B cell (primary cell): ENCODE measurements around the gene TPK1. TPM values are rescaled to one million over a fixed set of nuclear protein-coding genes. Genes with fewer than 3 reads are reported as not detected.

Experiments
- ATAC-seq: fragments of 200-7000 bp; cut with Tn5 transposase; one replicate; pipeline ENCODE4 v1.10.0; 2021; ENCODE audit warnings: low read depth, mild to moderate bottlenecking, moderate number of reproducible peaks, moderate library complexity
- CTCF ChIA-PET: fragments of 350-600 bp; sonication (Branson Sonifier 250); formaldehyde crosslinking; loops from one replicate; lab custom pipeline; 2021; ENCODE audit warnings: antibody characterized with exemption, inconsistent platforms; lab: Charles Lee
- POLR2A ChIA-PET: fragments of 350-600 bp; sonication (Branson Sonifier 250); formaldehyde crosslinking; loops from one replicate; lab custom pipeline; 2021; ENCODE audit warnings: antibody characterized with exemption; lab: Charles Lee
- DNase-seq: peaks from one replicate; pipeline ENCODE4 v3.0.0; 2013
- H2AFZ ChIP-seq: 2 replicates; pipeline ENCODE4 v1.6.1; 2012; ENCODE audit warnings: mild to moderate bottlenecking, low read depth, low read length; ENCODE audit not compliant: insufficient read depth, poor library complexity, severe bottlenecking
- H3K27ac ChIP-seq, 2 donors: 1 replicate in 1 of 2; 2 replicates in 1 of 2; pipeline ENCODE4 v1.5.1; 2012 to 2013; ENCODE audit warnings: low read length in 2 of 2, mild to moderate bottlenecking in 2 of 2, moderate library complexity in 1 of 2
- H3K27me3 ChIP-seq, 4 experiments: fragments of 200-600 bp in 1 of 4; sonication (generic) in 1 of 4; replicated peaks in 1 of 4; 1 replicate in 2 of 4; 2 replicates in 2 of 4; pipeline versions ENCODE4 v1.6.1 to v1.7.0; 2013 to 2016; ENCODE audit warnings: low read length in 3 of 4, mild to moderate bottlenecking in 2 of 4, mixed read lengths in 1 of 4, moderate library complexity in 1 of 4; ENCODE audit not compliant: insufficient read depth in 4 of 4, control insufficient read depth in 3 of 4; ENCODE audit errors: control extremely low read depth in 1 of 4
- H3K36me3 ChIP-seq, 2 experiments: replicated peaks in 1 of 2; 1 replicate in 1 of 2; 2 replicates in 1 of 2; pipeline versions ENCODE4 v1.6.1 to v1.7.1; 2013; ENCODE audit warnings: low read length in 1 of 2; ENCODE audit not compliant: insufficient read depth in 2 of 2, control insufficient read depth in 1 of 2; ENCODE audit errors: control extremely low read depth in 1 of 2, extremely low read depth in 1 of 2
- H3K4me1 ChIP-seq, 2 donors: fragments of 200-600 bp in 1 of 2; sonication (generic) in 1 of 2; 1 replicate in 1 of 2; 2 replicates in 1 of 2; pipeline versions ENCODE4 v1.5.1 to v1.6.1; 2013 to 2017; ENCODE audit warnings: low read length in 2 of 2; ENCODE audit not compliant: control insufficient read depth in 2 of 2, insufficient read depth in 2 of 2
- H3K4me2 ChIP-seq: replicated peaks from 2 replicates; pipeline ENCODE3; 2012; ENCODE audit warnings: mild to moderate bottlenecking, low read depth, low read length; ENCODE audit not compliant: poor library complexity, severe bottlenecking
- H3K4me3 ChIP-seq, 5 experiments: fragments of 200-600 bp in 1 of 5; sonication (generic) in 1 of 5; 1 replicate in 3 of 5; 2 replicates in 2 of 5; pipeline versions ENCODE4 v1.5.1 to v1.7.0; 2011 to 2016; ENCODE audit warnings: low read length in 4 of 5, mild to moderate bottlenecking in 4 of 5, low read depth in 2 of 5, control low read depth in 1 of 5, moderate library complexity in 1 of 5; ENCODE audit not compliant: insufficient read depth in 1 of 5; ENCODE audit errors: control extremely low read depth in 1 of 5, extremely low read depth in 1 of 5
- H3K79me2 ChIP-seq: fragments of 200-600 bp; sonication (generic); one replicate; pipeline ENCODE4 v1.6.0; 2016; ENCODE audit warnings: low read length; ENCODE audit not compliant: control insufficient read depth, insufficient read depth
- H3K9ac ChIP-seq: fragments of 200-600 bp; sonication (generic); 2 replicates; pipeline ENCODE4 v1.6.1; 2017; ENCODE audit warnings: mild to moderate bottlenecking, low read length, moderate library complexity
- H3K9me3 ChIP-seq, 3 donors: one replicate each; pipeline versions ENCODE4 v1.6.1 to v1.7.1; 2013; ENCODE audit warnings: low read length in 2 of 3; ENCODE audit not compliant: control insufficient read depth in 2 of 3, insufficient read depth in 1 of 3; ENCODE audit errors: control extremely low read depth in 1 of 3
- H4K20me1 ChIP-seq: 2 replicates; pipeline ENCODE4 v1.6.0; 2012; ENCODE audit warnings: mild to moderate bottlenecking, low read length; ENCODE audit not compliant: insufficient read depth, control insufficient read depth, poor library complexity, severe bottlenecking
- H3K27ac Mint-ChIP-seq: one replicate; pipeline ENCODE4 v1.8.0; 2021; ENCODE audit warnings: mixed read lengths
- H3K27me3 Mint-ChIP-seq: one replicate; pipeline ENCODE4 v1.8.0; 2021; ENCODE audit warnings: mixed read lengths
- H3K4me1 Mint-ChIP-seq: one replicate; pipeline ENCODE4 v1.8.0; 2021; ENCODE audit warnings: mixed read lengths
- H3K4me3 Mint-ChIP-seq: one replicate; pipeline ENCODE4 v1.8.0; 2021; ENCODE audit warnings: mixed read lengths
- H3K9me3 Mint-ChIP-seq: one replicate; pipeline ENCODE4 v1.8.0; 2022; ENCODE audit warnings: mixed read lengths; ENCODE audit not compliant: insufficient read depth
- CTCF ChIP-seq: fragments of 200-600 bp; IDR thresholded peaks from one replicate; pipeline ENCODE4 v1.8.0; 2022; ENCODE audit warnings: antibody characterized with exemption, mild to moderate bottlenecking
- EZH2 ChIP-seq: IDR thresholded peaks from 2 replicates; pipeline ENCODE4 v1.6.1; 2012; ENCODE audit warnings: borderline replicate concordance, low read depth, mild to moderate bottlenecking, moderate library complexity, low read length; ENCODE audit not compliant: insufficient read depth, poor library complexity, severe bottlenecking
- WGBS: methylation state at CpG from one replicate; pipeline ENCODE4 v1.1.5; 2013; ENCODE audit warnings: missing lambda C conversion rate; ENCODE audit not compliant: insufficient coverage; 5-methylcytosine and 5-hydroxymethylcytosine counted together
- intact Hi-C: fragments of 100-400 bp; cut with micrococcal nuclease; formaldehyde crosslinking; loops from one replicate; pipeline ENCODE4 v1.10.0; 2022
- polyA plus RNA-seq: library from polyadenylated mRNA; depleted of rRNA; stranded (reverse); fragments of >200 nt; gene quantifications from 2 replicates; pipeline ENCODE4 v1.2.3, GENCODE V29; 2012
- total RNA-seq, 2 donors: library from RNA; stranded (reverse); fragments of 120-200 nt in 1 of 2; gene quantifications; 1 replicate in 1 of 2; 2 replicates in 1 of 2; pipeline versions ENCODE4 v1.2.3 to v1.2.4, GENCODE V29; 2013 to 2022

Gene TPK1
- total and polyA plus RNA-seq, 2 donors (not counting 1 experiment from before 2014, with no cell fraction given): 13.7 to 26.4 TPM

- no peak overlapping the region for H3K27ac Mint-ChIP-seq
- H3K4me2 ChIP-seq: no peak overlapping the region
- TF ChIP-seq CTCF (no peak), EZH2 (no peak)
- no peak overlapping the region for H3K27ac ChIP-seq
- no peak overlapping the region for H3K4me3 Mint-ChIP-seq
- no peak for DNase-seq
- H3K9ac ChIP-seq: no peak overlapping the region
- ChIA-PET POLR2A (no interaction called here), CTCF (no interaction called here)
- ATAC-seq: no peak
- no peaks in the 10 kb centered on the region for H3K36me3 ChIP-seq
- H3K4me1 Mint-ChIP-seq: no peaks in the 10 kb centered on the region
- H2AFZ ChIP-seq: no peak overlapping the region
- H3K27me3 ChIP-seq: no peaks in the 10 kb centered on the region
- peaks cover 2% of the 10 kb centered on the region for H3K9me3 Mint-ChIP-seq
- H3K27me3 Mint-ChIP-seq: no peaks in the 10 kb centered on the region
- no peaks in the 10 kb centered on the region for H3K4me1 ChIP-seq
- no peaks in the 10 kb centered on the region for H4K20me1 ChIP-seq
- H3K4me3 ChIP-seq: no peak overlapping the region
- no peaks in the 10 kb centered on the region for H3K79me2 ChIP-seq
- no peaks in the 10 kb centered on the region for H3K9me3 ChIP-seq
- intact Hi-C loops: no loop called here
These were observed 144.6 kb downstream of the TPK1 start for GRCh38 chr7:144691240-144691639.

- Histone ChIP-seq H3K4me2 (no peak overlapping the region), H4K20me1 (no peaks in the 10 kb centered on the region), H3K36me3 (peaks cover 0 to 3% of the 10 kb centered on the region in 2 experiments), H3K9ac (no peak overlapping the region), H2AFZ (no peak overlapping the region), H3K9me3 (no peaks in the 10 kb centered on the region), H3K79me2 (no peaks in the 10 kb centered on the region), H3K27ac (no peak overlapping the region), H3K27me3 (no peaks in the 10 kb centered on the region), H3K4me3 (no peak overlapping the region), H3K4me1 (no peaks in the 10 kb centered on the region)
- Mint-ChIP-seq H3K27me3 (no peaks in the 10 kb centered on the region), H3K4me3 (no peak overlapping the region), H3K4me1 (no peaks in the 10 kb centered on the region), H3K27ac (no peak overlapping the region), H3K9me3 (no peaks in the 10 kb centered on the region)
- ATAC-seq (no peak), DNase-seq (no peak)
- intact Hi-C loops: no loop called here
- TF ChIP-seq CTCF (no peak), EZH2 (no peak)
- ChIA-PET CTCF (no interaction called here), POLR2A (no interaction called here)
- 100% methylated on average over 6 of the region's 6 CpGs for WGBS
These were observed 153.1 kb downstream of the TPK1 start for GRCh38 chr7:144682581-144683280.
